Stimulated activated CD4-positive, alpha-beta T cell treated with anti-CD3 and anti-CD28 coated beads, TNF-alpha, amount 100 ng/mL, for 48 hours (primary cell): ENCODE results near the gene GAD1.

Source experiments
- DNase-seq, 3 donors: peaks; one replicate each; pipeline ENCODE4 v3.0.0-alpha.2; 2020; ENCODE audit warnings: low read depth in 3 of 3

The GAD1 gene

DNA sequence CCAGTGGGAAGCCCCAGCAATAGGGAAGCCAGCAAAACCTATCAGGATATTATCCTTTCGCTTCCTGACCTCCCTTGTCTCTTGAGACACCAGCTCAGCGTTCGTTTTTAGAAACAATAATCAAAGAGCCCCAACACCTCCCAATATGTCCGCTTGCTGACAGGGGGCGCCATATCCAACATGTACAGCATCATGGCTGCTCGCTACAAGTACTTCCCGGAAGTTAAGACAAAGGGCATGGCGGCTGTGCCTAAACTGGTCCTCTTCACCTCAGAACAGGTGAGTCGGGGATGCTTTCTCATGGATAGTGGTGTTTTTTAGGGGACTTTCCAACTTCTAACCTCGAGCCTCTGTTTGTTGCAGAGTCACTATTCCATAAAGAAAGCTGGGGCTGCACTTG is 28.7 kb downstream of the GAD1 start:
- peak in 1 of 3 donors; percentile 10 for DNase-seq

DNA sequence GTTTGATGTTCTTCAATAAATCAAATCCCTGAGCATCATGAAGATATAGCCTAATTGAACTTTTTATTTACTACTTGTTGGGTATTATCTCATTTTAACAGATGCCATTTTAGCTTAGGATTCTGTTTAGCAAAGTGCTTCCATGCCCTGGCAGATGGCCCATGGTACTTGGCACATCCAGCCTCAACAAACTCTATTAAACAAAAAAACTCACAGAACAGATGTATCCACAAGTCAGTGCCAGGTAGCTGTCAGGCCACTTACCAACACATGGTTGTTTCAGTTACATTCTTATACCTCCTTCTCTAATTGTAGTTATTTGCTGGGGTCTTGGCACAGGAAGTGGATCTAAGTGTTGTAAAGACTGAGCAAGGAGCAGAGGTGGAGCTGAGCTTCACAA is 29.6 kb downstream of the GAD1 start:
- DNase-seq = no peak

DNA sequence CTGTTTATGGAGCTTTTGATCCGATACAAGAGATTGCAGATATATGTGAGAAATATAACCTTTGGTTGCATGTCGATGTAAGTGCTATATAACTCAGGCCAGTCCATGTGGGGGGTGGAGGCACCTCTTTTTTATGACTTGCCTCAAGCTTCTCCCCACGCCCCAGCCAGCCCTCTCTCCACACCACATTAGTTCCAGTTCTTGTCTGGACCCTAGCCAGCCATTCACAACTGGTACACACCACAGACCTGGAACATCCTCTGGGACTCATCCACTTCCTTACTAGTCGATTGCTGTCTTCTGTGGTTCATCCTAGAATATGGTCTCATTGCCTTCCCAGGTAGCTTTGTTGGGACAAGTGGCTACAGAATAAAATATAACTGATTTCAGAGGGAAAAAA is 31.0 kb downstream of the GAD1 start:
- no peak for DNase-seq

DNA sequence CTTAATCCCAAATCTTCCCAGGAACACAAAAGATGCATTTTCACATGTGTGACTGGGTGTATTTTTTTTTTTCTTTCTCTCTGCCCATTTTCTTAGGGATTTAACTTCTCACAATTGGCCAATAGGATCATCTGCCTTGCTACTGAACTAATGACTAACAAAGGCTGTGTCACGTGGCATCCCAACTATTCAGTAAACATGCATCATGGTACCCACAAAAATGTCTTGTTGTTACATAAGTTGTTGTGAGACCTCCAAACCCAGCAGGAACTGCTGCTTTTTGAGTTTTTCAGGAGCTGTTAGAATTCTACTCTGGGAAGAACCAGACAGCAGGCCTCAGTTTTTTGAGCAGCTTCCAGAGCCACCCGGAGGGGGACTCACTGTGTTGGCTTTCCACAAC is 31.9 kb downstream of the GAD1 start:
- DNase-seq = no peak

DNA sequence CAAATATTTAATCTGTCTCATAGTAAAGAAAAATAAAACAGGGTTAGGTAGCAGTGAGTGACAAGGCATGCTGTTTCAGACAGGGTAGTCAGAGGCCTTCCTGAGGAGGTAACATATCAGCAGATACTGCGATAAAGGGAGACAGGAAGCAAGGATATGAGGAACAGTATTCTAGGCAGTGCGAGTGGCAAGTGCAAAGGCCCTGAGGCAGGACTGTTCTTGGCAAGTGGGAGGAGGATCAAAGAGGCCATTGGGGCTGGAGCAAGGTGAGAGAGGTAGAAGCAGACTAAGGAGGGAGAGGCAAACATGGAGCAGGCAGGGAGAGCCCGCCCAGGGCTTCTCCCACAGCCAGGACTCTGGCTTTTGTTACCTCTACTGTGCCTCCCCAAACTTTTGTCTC is 33.6 kb downstream of the GAD1 start:
- DNase-seq = no peak

DNA sequence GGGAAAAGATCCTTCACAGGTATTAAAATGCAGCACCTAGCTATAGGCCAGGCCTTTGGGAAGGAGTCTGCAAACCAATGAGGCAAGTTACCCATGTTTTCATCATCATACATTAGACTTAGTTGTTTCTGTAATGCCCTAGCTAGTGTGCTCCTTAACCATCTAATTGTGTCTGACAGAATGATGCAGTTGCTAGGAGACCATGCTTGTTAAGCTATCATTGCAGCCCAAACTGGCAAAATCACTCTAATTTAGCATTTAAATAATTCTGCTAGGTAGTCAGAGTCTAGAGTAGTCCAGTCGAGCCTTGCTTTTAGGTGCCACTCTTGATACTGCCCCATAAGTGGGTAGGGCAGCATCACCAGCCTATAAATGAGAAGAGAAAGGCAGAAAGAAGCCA is 34.9 kb downstream of the GAD1 start:
- no peak for DNase-seq

DNA sequence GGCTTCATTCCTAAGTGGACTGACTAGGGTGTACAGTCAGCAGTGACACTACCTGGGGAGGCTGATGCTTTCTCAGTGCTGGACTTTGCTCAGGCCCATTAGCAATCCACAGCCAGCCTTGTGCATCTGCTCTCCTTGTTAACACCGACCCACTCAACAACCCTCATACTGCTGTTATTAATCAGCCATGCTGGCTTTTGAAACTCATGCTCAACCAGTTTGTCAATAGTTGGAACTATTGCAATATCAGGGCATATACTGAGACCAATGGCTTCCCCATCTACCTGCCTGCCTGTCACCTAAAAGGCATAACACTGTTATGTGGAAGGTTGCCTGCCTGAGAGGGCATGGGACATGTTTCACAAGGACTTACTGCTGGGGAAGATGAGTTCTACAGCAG is 39.4 kb downstream of the GAD1 start:
- no peak for DNase-seq

DNA sequence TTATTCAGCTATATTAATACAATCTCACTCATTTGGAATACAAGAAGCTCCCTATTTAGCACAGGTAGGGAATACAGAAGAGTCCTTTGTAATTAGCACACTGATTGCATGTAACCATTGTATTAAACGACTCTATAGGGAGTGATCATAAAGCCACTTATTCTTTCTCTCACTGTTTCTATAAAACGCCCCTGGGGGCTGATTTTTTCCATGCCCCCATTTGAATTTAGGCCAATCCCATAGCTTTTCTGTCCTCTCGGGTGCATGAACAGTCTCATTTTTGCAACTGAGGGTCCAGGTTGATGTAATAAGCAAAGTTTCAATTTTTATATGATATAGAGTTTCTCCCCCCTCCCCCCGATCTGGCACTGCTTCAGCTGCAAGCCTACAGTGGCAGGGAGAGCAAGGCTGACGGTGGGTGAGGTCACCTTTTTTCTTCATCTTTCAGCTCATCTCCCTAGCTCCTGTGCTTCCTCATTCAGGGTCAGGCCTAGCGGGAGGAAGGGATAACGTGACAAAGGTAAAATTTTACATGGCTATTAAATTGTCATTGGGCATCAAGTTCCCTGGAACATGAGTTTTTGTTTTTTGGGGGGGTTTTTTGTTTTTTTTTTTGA is 45.7 kb downstream of the GAD1 start:
- DNase-seq = no peak

DNA sequence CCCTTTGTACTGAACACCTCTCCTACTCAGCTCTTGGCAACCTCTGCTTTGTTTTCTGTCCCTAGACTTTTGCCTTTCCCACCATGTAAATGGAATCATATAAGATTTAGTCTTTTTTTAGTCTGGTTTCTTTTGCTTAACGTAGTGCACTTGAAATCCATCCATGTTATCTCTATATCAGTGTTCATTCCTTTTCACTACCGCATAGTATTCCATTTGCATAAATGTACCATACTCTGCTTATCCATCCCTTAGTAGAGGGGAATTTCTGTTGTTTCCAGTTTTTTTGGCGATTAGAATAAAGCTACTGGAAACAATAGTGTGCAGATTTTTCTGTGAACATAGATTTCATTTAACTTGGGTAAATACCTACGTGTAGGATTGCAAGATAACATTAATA is 46.4 kb downstream of the GAD1 start:
- no peak for DNase-seq

DNA sequence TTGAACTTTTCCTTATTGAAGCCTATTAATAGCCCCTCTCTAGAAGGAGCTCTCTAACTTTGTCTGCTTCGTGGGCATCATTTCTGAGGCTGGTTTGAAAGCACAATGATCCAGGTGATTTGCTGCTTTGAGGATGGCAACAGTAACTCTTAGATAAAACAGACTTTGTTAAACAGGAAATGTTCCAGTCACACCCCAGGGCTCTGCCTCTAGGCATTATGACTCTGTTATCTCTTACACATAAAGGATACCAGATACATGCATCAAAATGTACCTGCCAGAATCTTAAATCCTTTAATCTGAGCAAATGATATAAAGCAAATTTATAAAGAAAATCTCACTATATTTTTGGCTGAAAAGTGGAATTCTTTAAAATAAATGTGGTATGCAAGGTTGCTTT is 52.3 kb downstream of the GAD1 start:
- no peak for DNase-seq

DNA sequence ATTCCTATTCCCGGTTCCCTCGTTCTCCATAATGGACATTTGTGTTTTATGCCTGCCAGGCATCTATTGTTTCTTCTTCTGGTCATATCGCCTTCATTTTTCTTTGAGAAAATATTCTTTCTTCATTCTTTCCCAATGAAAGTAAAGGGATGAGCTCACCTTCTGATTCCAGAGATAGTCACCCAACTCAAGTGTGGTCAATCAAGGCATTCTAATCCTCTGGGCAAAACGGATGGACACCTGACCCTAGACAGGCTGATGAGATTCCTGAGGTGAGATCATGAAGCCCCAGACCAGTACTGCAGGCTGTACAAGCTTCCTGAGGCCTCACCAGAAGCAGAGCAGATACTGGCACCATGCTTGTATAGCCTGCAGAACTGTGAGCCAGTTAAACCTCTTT is 52.8 kb downstream of the GAD1 start:
- DNase-seq = no peak

DNA sequence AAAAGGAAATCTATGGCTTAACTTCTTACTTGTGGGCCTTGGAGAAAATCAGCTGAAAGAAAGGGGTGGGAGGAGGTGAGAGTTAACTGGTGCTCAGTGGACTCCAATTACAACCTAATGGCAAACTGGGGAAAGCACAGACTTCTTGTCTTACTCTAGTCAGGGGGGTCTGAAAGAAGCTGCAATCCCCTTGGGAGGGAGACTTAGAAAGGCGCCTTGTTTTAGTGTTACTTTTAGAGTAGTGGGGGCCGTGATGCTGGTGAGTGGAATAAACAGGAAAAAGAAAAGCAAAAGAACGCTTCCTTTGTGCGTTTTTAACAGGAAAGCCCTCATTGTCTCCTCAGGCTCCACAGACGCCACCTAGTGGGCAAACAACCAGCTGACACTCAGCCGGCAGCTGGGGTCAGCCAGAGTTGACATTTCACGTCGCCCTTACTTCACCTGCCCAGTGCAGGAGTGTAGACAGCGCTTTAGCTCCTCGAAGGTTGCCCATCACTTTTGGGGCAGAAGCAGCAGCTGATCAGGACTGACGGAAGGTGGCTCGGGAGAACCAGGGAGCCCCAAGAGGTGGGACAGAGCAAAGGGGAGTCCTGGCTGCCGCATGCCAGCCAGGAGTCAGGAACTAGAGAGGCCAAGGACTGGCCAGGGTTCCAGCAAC is 56.5 kb downstream of the GAD1 start:
- DNase-seq = peak; percentile 62 to 77 (median 63)

DNA sequence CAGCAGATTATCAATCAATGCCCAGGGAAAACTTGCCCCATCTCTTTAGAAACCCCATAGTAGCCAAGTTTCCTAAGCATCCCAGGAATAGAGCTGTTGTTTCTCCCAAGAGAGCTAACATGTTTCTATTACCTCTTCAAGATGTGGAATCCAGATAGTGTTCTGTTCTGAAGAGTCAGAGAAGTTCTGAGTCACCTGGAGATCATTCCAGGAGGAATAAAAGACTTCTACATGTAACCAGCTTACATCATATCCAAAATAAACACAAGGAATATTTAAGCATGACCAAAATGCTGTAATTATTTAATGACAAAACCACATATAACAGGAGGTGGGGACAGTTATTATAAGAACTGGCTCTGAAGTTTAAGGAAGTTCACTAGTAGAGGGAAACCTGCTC is 61.4 kb downstream of the GAD1 start:
- no peak for DNase-seq

DNA sequence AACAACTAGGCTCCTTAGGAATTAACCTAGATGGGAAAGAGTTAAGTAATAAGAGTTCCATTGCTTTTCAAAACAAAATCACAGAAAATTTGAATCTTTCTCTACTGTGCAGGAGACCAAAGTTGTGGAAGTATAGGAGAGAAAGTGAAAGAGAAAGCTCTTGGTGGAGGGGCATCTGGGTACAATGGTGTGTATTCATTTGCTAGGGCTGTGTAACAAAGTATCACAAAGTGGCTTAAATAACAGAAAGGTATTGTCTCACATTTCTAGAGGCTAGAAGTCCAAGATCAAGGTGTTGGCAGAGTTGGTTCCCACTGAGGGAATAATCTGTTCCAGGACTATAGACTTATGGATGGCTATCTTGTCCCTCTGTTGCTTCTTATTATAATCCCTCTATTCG is 61.8 kb downstream of the GAD1 start:
- DNase-seq = no peak

DNA sequence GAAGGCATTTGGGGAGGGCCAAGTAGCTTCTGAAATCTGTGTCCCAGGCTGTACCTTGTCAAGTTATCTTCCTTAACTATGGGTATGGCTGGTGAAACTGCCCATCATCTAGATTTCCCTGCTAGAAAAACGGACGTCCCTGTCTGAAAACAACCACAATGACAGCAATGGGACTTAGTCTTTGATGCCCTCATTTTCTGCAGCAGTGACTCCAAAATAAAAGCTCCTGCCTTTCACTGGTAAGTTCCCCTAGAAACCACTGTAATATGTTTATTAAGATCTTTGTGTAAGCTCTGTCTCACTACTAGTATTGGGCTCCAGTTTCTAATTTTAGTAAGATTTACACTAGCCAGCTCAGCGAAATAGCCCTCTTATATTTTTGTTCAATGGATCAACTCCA is 65.2 kb downstream of the GAD1 start:
- no peak for DNase-seq

DNA sequence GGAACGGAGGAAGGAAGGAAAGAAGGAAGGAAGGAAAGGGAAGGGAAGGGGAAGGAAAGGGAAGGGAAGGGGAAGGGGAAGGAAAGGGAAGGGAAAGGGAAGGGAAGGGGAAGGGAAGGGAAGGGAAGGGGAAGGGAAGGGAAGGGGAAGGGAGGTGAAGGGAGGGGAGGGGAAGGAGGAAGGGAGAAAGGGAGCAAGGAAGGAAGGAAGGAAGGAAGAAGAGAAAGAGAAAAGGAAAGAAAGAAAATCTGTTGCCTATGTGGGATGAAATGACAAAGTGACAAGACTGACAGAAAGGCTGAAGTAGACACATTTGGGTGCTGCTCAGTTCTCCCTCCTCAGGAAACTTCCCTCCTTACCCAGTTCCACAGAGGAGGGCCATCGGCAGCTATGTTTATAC is 66.1 kb downstream of the GAD1 start:
- DNase-seq = no peak

DNA sequence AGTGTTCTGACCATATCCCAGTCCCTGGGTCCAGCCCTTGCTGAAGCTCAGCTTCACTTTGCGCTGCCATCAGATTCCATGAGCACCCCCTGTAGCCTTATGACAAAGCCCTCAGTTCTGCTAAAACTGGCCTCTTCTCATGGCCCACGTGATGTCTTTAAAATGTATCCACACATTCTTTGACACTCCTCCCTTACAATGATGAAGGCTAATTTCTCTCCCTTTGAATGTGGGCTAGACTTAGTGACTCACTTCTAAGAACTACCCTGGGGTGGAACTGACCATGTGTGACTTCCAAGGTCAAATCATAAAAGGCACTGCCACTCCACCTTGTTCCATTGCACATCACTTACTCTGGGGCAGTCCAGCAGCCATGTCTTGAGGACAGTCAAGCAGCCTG is 67.0 kb downstream of the GAD1 start:
- no peak for DNase-seq

DNA sequence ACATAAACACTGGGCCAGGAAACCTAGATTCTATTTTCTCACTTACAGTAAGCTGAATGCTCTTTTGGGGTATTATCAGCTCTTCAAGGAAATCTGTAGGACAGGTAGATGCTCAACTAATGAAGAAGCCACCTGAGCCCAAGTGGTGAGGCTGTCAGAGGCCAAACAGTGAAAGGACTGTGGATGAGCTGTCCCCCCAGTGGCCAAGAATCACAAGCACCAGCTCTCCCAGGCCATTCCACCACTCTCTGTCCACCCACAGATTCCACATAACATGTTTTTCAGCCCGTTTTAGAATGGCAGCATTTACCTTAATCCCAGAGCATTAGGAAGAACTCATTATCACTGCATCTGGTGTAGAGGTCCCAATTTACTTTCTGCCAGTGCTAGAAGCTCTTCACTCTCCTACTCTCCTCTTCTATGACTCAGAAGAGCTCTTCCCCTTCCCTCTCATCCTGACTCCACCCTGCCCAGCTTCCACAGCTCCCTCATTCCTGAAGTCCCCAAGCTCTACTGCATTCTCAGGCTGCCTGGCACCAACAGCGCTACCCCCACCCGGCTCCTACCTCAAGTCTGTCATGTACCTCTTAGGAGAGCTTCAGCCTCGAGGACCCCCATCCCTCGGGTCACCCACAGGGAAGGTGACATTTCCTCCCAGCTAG is 68.6 kb downstream of the GAD1 start:
- DNase-seq = no peak

DNA sequence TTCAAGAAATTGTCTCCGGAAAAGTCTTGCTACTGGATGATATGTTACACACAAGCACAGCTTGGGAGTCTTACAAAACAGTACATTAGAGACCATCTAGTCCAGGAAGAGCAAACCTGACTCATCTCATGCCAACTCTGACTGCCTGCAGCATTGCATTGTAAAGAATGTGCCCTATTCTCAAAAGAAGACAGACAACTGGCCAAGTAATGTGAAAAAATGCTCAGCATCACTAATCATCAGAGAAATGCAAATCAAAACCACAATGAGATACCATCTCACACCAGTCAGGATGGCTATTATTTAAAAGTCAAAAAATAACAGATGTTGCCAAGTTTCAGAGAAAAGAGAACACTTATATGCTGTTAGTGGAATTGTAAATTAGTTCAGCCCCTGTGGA is 69.7 kb downstream of the GAD1 start:
- no peak for DNase-seq

DNA sequence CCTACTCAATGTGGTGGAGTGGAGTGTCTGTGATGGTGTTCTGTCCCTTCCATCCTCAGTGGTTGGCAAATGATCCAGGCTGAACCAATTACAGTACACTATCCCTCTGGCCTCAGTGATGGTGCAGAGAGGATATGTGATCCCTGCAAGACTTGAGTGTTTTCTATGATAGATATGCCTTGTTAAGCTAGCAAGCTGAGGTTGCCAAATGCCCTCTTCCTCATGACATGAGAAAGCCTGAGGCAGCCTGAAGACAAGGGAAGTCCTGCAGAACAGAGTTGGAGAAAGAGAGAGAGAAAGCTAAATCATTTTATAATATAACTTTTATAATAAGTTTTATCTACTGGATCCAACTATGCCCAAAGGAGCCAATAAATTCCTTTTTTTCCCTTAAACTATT is 70.8 kb downstream of the GAD1 start:
- no peak for DNase-seq

DNA sequence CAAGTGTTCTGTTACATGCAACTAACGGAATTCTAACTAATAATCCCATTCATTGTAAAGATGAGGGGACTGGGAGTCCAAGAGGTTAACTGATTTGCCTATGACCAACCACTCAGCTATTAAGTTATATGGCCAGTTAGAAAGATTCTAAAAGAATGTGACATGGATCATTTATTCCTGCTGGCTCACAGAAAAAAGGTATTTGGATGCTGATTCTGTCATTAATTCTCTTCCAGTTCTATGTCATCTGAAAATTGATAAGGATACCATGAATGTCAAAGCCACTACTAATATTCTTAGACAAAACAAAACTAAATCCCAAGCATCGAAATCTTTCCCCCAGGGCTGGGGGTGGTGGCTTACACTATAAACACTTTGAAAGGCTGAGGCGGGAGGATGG is 71.2 kb downstream of the GAD1 start:
- DNase-seq = no peak

DNA sequence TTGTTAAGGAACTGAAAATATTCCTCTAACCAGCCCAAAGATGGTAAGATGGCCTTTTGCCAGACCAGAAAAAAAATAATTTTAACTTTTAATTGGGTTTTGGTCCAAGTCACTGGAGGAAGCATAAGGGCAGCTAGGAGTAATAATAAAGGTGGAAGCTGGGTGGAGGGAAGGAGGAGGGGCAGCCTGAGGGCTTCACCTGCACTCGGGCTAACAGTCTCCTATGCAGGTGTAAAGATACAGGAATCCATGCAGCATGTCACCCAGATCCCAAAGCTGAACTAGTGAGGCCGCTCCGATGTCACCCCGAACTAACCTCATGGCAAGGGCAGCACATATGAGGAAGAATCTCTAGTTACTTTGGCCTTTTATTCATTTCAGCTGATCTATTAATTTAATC is 75.2 kb downstream of the GAD1 start:
- no peak for DNase-seq

DNA sequence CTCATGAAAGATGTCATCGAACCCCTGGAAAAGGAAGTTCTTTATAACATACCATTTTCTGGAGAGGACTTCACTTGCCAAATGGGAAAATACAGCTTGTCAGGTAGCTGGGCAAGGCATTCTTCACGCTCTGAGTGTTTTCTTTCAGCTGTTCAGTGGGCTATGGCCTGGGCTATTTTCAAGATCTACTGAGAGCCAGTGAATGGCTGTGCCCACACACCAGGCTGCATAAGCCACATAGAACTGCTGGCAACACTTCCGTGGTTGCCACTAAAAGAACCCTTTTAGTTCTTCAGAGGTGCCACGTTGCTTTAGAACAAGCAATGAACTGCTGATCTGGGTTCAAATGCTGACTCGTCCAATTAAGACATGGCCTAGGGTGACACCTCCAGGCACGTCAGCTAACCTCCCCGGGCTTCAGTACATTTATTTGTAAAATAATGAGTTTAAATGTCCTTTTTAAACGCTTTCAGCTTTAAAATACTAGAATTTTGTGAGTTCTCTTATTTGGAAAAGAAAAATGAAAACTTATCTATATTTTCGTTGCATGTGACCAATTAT is 75.8 kb downstream of the GAD1 start:
- DNase-seq = no peak
